A673 (cell line): ENCODE results near the gene OR8B2. TPM values are rescaled to one million over a fixed set of nuclear protein-coding genes. Genes with fewer than 3 reads are reported as not detected.
A peak's percentile ranks its signal among the peaks of the same experiment; 100 is the strongest.

Experiments
- BruUV-seq: library from RNA; stranded (reverse); fragments of 400-500 nt; replicated peaks from 2 replicates; lab custom pipeline; 2021; lab: Mats Ljungman, UMichigan
- CTCF ChIA-PET: fragments of 300-600 bp; sonication (Branson Sonifier 250); formaldehyde crosslinking; loops from one replicate; lab custom pipeline; 2022; ENCODE audit warnings: antibody characterized with exemption; lab: Charles Lee
- POLR2A ChIA-PET: fragments of 300-600 bp; sonication (Branson Sonifier 250); formaldehyde crosslinking; loops from one replicate; lab custom pipeline; 2022; ENCODE audit warnings: antibody characterized with exemption; ENCODE audit not compliant: low non-redundant PET; lab: Charles Lee
- DNase-seq: peaks from one replicate; pipeline ENCODE4 v3.0.0-alpha.2; 2015; ENCODE audit warnings: low spot score
- H3K27ac ChIP-seq: fragments of 200-600 bp; sonication (generic); 2 replicates; pipeline ENCODE4 v1.5.1; 2016; ENCODE audit warnings: mixed run types, low read depth, mild to moderate bottlenecking, mixed read lengths, antibody characterized with exemption, low read length; ENCODE audit not compliant: poor library complexity, severe bottlenecking
- H3K27me3 ChIP-seq: fragments of 200-600 bp; sonication (generic); replicated peaks from 2 replicates; pipeline ENCODE4 v1.6.1; 2017; ENCODE audit warnings: mixed run types, low read depth, mild to moderate bottlenecking, mixed read lengths, antibody characterized with exemption, low read length; ENCODE audit not compliant: insufficient read depth, poor library complexity
- H3K36me3 ChIP-seq: fragments of 200-600 bp; sonication (generic); 2 replicates; pipeline ENCODE4 v1.6.1; 2016; ENCODE audit warnings: mixed run types, mild to moderate bottlenecking, mixed read lengths, antibody characterized with exemption, low read length; ENCODE audit not compliant: insufficient read depth, poor library complexity, severe bottlenecking
- H3K4me1 ChIP-seq: fragments of 200-600 bp; sonication (generic); 2 replicates; pipeline ENCODE4 v1.6.1; 2017; ENCODE audit warnings: mixed run types, mild to moderate bottlenecking, mixed read lengths, antibody characterized with exemption, low read length; ENCODE audit not compliant: insufficient read depth, poor library complexity, severe bottlenecking
- H3K4me3 ChIP-seq: fragments of 200-600 bp; sonication (generic); 2 replicates; pipeline ENCODE4 v1.5.1; 2016; ENCODE audit warnings: low read depth, mixed run types, mild to moderate bottlenecking, mixed read lengths, low read length; ENCODE audit not compliant: poor library complexity, severe bottlenecking
- H3K9me3 ChIP-seq: fragments of 200-600 bp; sonication (generic); 2 replicates; pipeline ENCODE4 v1.6.1; 2016; ENCODE audit warnings: mixed run types, low read depth, mild to moderate bottlenecking, mixed read lengths, antibody characterized with exemption, low read length; ENCODE audit not compliant: poor library complexity, severe bottlenecking
- EZH2 ChIP-seq: fragments of 200-600 bp; sonication (generic); IDR thresholded peaks from 2 replicates; pipeline ENCODE4 v1.6.1; 2017; ENCODE audit warnings: borderline replicate concordance, low read depth, mild to moderate bottlenecking, mixed read lengths, antibody characterized with exemption, low read length; ENCODE audit not compliant: poor library complexity, severe bottlenecking
- intact Hi-C: fragments of 100-400 bp; cut with micrococcal nuclease; formaldehyde crosslinking; loops from one replicate; pipeline ENCODE4 v1.10.0; 2022; ENCODE audit not compliant: unreplicated experiment
- total RNA-seq: library from RNA; stranded (reverse); gene quantifications from 2 replicates; pipeline ENCODE4 v1.2.3, GENCODE V29; 2021
- TF ChIP-seq, protein P1 (sequence below): fragments of 300-800, 200-600 bp; sonication (generic); conservative IDR thresholded peaks from 2 replicates; pipeline ENCODE4 v1.5.1; 2017; ENCODE audit warnings: low read depth, mild to moderate bottlenecking, antibody characterized with exemption, low read length, moderate library complexity, mixed read lengths

OR8B2 gene
- total RNA-seq, 1 experiment from 2014 or later = not detected

DNA sequence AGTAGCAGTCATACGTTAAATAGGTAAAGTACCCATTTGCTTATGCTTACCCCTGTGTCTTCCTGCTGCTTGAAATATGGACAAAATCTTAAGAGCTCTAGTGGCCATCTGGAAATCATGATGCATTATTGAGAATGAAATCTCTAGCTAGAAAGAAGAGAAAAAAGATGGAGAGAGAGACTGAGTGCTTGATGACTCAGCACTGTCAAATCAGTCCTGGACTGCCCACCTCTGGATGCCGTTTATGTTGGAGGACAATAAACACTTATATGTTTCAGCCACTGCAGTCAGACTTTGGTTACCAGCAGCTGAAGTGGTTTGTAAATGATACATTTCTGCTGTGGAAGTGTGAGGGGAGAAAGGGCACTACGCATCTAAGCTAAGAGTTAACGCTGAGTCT, 36.7 kb upstream of the OR8B2 start:
- DNase-seq = no peak
- Histone ChIP-seq H3K4me1 (no peaks in the 10 kb centered on the region), H3K27ac (no peak overlapping the region), H3K9me3 (no peaks in the 10 kb centered on the region), H3K4me3 (no peak overlapping the region), H3K36me3 (no peaks in the 10 kb centered on the region), H3K27me3 (no peaks in the 10 kb centered on the region)
- ChIA-PET CTCF (no interaction called here), POLR2A (no interaction called here)
- TF ChIP-seq, protein P1, sequence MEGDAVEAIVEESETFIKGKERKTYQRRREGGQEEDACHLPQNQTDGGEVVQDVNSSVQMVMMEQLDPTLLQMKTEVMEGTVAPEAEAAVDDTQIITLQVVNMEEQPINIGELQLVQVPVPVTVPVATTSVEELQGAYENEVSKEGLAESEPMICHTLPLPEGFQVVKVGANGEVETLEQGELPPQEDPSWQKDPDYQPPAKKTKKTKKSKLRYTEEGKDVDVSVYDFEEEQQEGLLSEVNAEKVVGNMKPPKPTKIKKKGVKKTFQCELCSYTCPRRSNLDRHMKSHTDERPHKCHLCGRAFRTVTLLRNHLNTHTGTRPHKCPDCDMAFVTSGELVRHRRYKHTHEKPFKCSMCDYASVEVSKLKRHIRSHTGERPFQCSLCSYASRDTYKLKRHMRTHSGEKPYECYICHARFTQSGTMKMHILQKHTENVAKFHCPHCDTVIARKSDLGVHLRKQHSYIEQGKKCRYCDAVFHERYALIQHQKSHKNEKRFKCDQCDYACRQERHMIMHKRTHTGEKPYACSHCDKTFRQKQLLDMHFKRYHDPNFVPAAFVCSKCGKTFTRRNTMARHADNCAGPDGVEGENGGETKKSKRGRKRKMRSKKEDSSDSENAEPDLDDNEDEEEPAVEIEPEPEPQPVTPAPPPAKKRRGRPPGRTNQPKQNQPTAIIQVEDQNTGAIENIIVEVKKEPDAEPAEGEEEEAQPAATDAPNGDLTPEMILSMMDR = no peak
- TF ChIP-seq EZH2 = no peak
- no TSS peak for BruUV-seq
- intact Hi-C loops = no loop called here

DNA sequence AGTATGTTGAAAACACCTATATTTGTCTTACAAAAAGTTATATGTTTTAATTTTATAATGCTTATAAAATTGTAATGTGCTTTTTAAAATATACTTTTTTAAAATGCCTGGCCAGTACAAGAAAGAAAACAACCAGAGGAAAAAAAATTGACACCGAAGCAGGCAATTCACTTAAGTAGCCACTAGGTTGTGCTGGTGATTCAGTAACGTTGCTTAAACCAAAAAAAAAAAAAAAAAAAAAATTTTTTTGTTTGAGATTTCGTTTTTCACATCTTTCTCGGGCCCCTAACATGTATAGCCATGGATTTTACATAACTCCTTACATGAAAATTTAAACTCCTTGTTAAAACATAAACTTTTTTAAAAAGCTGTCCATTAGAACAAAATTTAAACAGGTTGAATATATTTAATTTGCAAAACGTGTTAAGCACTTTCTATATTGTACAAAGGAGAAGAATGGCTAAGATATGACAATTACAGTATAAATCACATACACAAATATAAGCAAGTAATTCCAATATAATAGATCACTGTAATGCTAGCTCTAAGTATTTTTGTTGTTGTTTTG, 31.1 kb upstream of the OR8B2 start:
- intact Hi-C loops = loop anchor here (1.0 to 10.0 kb wide), 3 partner anchors 171 to 422 kb away; partner anchors contain the start of gene ESAM
- Histone ChIP-seq H3K9me3 (no peaks in the 10 kb centered on the region), H3K36me3 (no peaks in the 10 kb centered on the region), H3K4me3 (no peak overlapping the region), H3K4me1 (no peaks in the 10 kb centered on the region), H3K27me3 (no peaks in the 10 kb centered on the region), H3K27ac (no peak overlapping the region)
- POLR2A ChIA-PET = interaction anchor here (0.9 kb wide), 1 partner anchor 207 kb away, joined by 9 read pairs; no protein-coding TSS in a partner anchor
- CTCF ChIA-PET = no interaction called here
- peak; percentile 60 for DNase-seq
- no peak for TF ChIP-seq EZH2
- TF ChIP-seq, protein P1 = peak; percentile 91
- BruUV-seq = no TSS peak

DNA sequence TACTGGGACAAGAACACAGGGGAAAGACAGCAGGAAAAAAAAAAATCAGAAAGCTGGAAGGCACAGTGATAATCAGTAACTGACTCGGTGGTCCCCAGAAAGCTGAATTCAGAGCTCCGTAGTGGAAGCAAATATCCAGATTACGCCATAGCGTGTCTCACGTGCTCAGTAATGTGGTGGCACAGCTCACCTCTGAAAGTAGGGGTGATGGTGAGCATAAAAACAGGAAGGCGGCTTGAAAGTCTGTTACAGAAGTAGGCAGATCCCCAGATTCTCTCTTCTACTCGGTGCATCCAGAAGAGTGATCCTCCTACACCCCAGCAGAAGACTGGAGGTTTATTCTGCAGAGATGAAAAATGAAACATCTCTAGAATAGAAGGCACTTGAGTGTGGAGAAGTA, 25.6 kb upstream of the OR8B2 start:
- Histone ChIP-seq H3K36me3 (no peaks in the 10 kb centered on the region), H3K9me3 (no peaks in the 10 kb centered on the region), H3K27me3 (no peaks in the 10 kb centered on the region), H3K27ac (no peak overlapping the region), H3K4me1 (peaks cover 20% of the 10 kb centered on the region), H3K4me3 (no peak overlapping the region)
- intact Hi-C loops = loop anchor here (5.0 to 10.0 kb wide), 3 partner anchors 338 to 455 kb away; partner anchors contain the start of genes ESAM and ROBO3
- no peak for TF ChIP-seq EZH2
- TF ChIP-seq, protein P1 = no peak
- BruUV-seq = no TSS peak
- no peak for DNase-seq
- CTCF ChIA-PET = no interaction called here
- POLR2A ChIA-PET = no interaction called here
